Right lobe of liver (tissue), 4 donors: Measurements from ENCODE around the gene ACSF3.
"Not testable (repeated sequence)": the region's sequence is repeated elsewhere in the genome, so short reads cannot be mapped to it uniquely, and the experiment has no call there.

Experiments used
- CTCF ChIP-seq, 4 donors: fragments of 200-600 bp in 3 of 4; fragments of 450-650 bp in 1 of 4; IDR thresholded peaks; one replicate each; pipeline versions ENCODE4 v1.5.1 to v1.8.0; 2016 to 2022; ENCODE audit warnings: antibody characterized with exemption in 4 of 4, mild to moderate bottlenecking in 2 of 4
- POLR2A ChIP-seq: fragments of 450-650 bp; IDR thresholded peaks from one replicate; pipeline ENCODE4 v1.6.1; 2017; ENCODE audit warnings: antibody characterized with exemption, mild to moderate bottlenecking
- donor health status: DM: no; HTN: no; CAD: no.
- donor health status: DM: no; HTN: no; CAD: no.
- donor health status: DM: no; HTN: yes; CAD: no.

- TF ChIP-seq POLR2A; CTCF (IDR thresholded peaks at IDR 0.05): not testable (repeated sequence)
Measured at GRCh38 chr16:89185887-89186592, 92.4 kb downstream of the ACSF3 start.
